Breast epithelium (tissue), 3 donors: ENCODE data around the gene CACFD1.

Source experiments
- POLR2A ChIP-seq: fragments of 450-650 bp; IDR thresholded peaks from one replicate; pipeline ENCODE4 v1.6.1; 2016; ENCODE audit warnings: antibody characterized with exemption, mild to moderate bottlenecking, moderate library complexity
- POLR2AphosphoS5 ChIP-seq, 3 donors: sonication (generic); formaldehyde crosslinking; IDR thresholded peaks; one replicate each; pipeline ENCODE4 v1.6.1; 2017; ENCODE audit warnings: antibody characterized with exemption in 3 of 3
- TF ChIP-seq, protein P1 (sequence below), 3 donors: fragments of 450-650 bp; IDR thresholded peaks; one replicate each; pipeline ENCODE4 v1.5.1; 2016 to 2017; ENCODE audit warnings: antibody characterized with exemption in 3 of 3, mild to moderate bottlenecking in 3 of 3, moderate library complexity in 3 of 3

DNA sequence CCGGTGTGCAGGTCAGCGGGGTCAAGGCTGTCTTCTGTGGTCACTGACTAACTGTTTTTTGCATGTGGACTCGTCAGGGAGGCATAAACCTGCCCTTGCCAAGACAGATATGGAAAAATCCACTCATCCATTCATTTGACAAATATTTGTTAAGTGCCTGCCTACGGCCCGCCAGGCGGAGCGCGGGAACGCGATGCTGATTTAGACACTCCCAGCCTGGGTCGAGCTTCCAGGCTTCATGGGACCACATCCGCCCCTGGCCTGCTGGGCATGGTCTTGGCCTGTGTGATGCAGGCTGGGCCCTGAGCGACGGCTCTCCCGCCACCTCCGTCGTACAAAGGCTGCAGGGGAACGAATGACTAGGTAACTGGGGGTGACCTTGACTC lies 46.9 kb downstream of the CACFD1 start:
- TF ChIP-seq, protein P1, sequence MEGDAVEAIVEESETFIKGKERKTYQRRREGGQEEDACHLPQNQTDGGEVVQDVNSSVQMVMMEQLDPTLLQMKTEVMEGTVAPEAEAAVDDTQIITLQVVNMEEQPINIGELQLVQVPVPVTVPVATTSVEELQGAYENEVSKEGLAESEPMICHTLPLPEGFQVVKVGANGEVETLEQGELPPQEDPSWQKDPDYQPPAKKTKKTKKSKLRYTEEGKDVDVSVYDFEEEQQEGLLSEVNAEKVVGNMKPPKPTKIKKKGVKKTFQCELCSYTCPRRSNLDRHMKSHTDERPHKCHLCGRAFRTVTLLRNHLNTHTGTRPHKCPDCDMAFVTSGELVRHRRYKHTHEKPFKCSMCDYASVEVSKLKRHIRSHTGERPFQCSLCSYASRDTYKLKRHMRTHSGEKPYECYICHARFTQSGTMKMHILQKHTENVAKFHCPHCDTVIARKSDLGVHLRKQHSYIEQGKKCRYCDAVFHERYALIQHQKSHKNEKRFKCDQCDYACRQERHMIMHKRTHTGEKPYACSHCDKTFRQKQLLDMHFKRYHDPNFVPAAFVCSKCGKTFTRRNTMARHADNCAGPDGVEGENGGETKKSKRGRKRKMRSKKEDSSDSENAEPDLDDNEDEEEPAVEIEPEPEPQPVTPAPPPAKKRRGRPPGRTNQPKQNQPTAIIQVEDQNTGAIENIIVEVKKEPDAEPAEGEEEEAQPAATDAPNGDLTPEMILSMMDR (IDR thresholded peaks at IDR 0.05), result no peak
- TF ChIP-seq POLR2A (no peak), POLR2AphosphoS5 (IDR thresholded peaks at IDR 0.05) (no peak)
